Endothelial cell of umbilical vein (primary cell): Measurements from ENCODE around the gene INTU.

Source experiments
- EZH2 ChIP-seq: IDR thresholded peaks from 2 replicates; pipeline ENCODE4 v1.6.1; 2012; ENCODE audit warnings: borderline replicate concordance, low read depth, mild to moderate bottlenecking, moderate library complexity, low read length, inconsistent platforms; ENCODE audit not compliant: severe bottlenecking
- FOS ChIP-seq: IDR thresholded peaks from 2 replicates; pipeline ENCODE4 v1.6.1; 2011; ENCODE audit warnings: mild to moderate bottlenecking, low read length, moderate library complexity, borderline replicate concordance; ENCODE audit not compliant: insufficient read depth
- GATA2 ChIP-seq: IDR thresholded peaks from 2 replicates; pipeline ENCODE4 v1.7.0; 2011; ENCODE audit warnings: low read depth, mild to moderate bottlenecking, moderate library complexity, mixed read lengths, low read length; ENCODE audit not compliant: insufficient read length, insufficient read depth
- MYC ChIP-seq: IDR thresholded peaks from one replicate; pipeline ENCODE4 v1.6.1; 2011; ENCODE audit warnings: mild to moderate bottlenecking, low read depth, low read length
- POLR2A ChIP-seq: IDR thresholded peaks from 2 replicates; pipeline ENCODE4 v1.6.1; 2012; ENCODE audit warnings: low read depth, mild to moderate bottlenecking, control low read depth, low read length
- POLR2AphosphoS5 ChIP-seq: IDR thresholded peaks from 2 replicates; pipeline ENCODE4 v1.6.1; 2012; ENCODE audit warnings: low read depth, mild to moderate bottlenecking, control low read depth, low read length, moderate library complexity; ENCODE audit not compliant: insufficient read depth
- TF ChIP-seq, protein P1 (sequence below), 2 donors: IDR thresholded peaks; 1 replicate in 1 of 2; 2 replicates in 1 of 2; pipeline ENCODE4 v1.5.1; 2011; ENCODE audit warnings: low read length in 2 of 2, mild to moderate bottlenecking in 2 of 2, moderate library complexity in 2 of 2, control low read depth in 1 of 2, inconsistent platforms in 1 of 2, low read depth in 1 of 2; ENCODE audit not compliant: insufficient read depth in 1 of 2; ENCODE audit errors: extremely low read depth in 1 of 2

DNA sequence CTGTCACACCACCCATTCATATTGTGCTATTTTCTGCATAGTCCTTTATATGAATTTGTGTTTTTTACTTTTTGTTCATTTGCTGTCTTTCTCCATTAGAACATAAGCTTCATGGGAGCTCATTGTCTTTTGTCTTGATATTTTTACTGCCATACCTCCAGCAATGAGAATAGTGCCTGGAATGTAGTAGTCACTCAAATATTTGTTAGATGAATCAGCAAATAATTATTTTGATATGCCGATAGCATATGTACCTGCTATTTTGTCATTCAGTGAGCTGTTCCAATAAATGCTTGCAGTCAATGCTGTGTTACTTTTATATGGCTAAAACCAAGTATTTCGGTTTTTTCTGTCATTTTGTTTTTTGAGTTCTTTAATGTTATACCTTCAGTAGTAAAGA is 53.9 kb downstream of the INTU start:
- TF ChIP-seq, protein P1, sequence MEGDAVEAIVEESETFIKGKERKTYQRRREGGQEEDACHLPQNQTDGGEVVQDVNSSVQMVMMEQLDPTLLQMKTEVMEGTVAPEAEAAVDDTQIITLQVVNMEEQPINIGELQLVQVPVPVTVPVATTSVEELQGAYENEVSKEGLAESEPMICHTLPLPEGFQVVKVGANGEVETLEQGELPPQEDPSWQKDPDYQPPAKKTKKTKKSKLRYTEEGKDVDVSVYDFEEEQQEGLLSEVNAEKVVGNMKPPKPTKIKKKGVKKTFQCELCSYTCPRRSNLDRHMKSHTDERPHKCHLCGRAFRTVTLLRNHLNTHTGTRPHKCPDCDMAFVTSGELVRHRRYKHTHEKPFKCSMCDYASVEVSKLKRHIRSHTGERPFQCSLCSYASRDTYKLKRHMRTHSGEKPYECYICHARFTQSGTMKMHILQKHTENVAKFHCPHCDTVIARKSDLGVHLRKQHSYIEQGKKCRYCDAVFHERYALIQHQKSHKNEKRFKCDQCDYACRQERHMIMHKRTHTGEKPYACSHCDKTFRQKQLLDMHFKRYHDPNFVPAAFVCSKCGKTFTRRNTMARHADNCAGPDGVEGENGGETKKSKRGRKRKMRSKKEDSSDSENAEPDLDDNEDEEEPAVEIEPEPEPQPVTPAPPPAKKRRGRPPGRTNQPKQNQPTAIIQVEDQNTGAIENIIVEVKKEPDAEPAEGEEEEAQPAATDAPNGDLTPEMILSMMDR (IDR thresholded peaks at IDR 0.05; ENCODE audit: extremely low read depth in 1 of 2, insufficient read depth in 1 of 2, low read depth in 1 of 2, low read length in 2 of 2), result no peak
- TF ChIP-seq EZH2 (no peak), MYC (no peak), POLR2AphosphoS5 (no peak), FOS (peak; percentile 72), POLR2A (no peak), GATA2 (peak; percentile 48)
